Muscle of leg (tissue), 11 donors: ENCODE results near the gene NKX2-1. TPM values are rescaled to one million over a fixed set of nuclear protein-coding genes. Genes with fewer than 3 reads are reported as not detected.
"Not testable (repeated sequence)": the region's sequence is repeated elsewhere in the genome, so short reads cannot be mapped to it uniquely, and the experiment has no call there.

ENCODE experiments used
- DNase-seq: peaks from one replicate; pipeline ENCODE4 v3.0.0; 2013
- H3K27ac ChIP-seq: one replicate; pipeline ENCODE4 v1.5.1; 2013; ENCODE audit warnings: mild to moderate bottlenecking, low read length, control low read depth
- H3K27me3 ChIP-seq: one replicate; pipeline ENCODE4 v1.6.1; 2013; ENCODE audit warnings: low read length; ENCODE audit not compliant: control insufficient read depth, insufficient read depth
- H3K36me3 ChIP-seq: one replicate; pipeline ENCODE4 v1.6.1; 2013; ENCODE audit warnings: low read length; ENCODE audit not compliant: control insufficient read depth, insufficient read depth
- H3K4me1 ChIP-seq: one replicate; pipeline ENCODE4 v1.6.1; 2013; ENCODE audit warnings: low read length; ENCODE audit not compliant: control insufficient read depth, insufficient read depth
- H3K4me3 ChIP-seq: one replicate; pipeline ENCODE4 v1.5.1; 2013; ENCODE audit warnings: low read length, control low read depth
- H3K9me3 ChIP-seq: replicated peaks from 2 replicates; pipeline ENCODE4 v1.6.1; 2013; ENCODE audit warnings: low read depth, low read length; ENCODE audit not compliant: control insufficient read depth
- WGBS: methylation state at CpG from one replicate; pipeline ENCODE4 v1.1.5; 2013; ENCODE audit warnings: missing lambda C conversion rate; ENCODE audit not compliant: insufficient coverage; 5-methylcytosine and 5-hydroxymethylcytosine counted together
- polyA plus RNA-seq, 8 donors: library from polyadenylated mRNA; unstranded; fragments of 120-200 nt; gene quantifications; one replicate each; pipeline versions ENCODE4 v1.2.1 to v1.2.3, GENCODE V29; 2013; ENCODE audit warnings: inconsistent platforms in 1 of 8, low replicate concordance in 1 of 8; ENCODE audit not compliant: insufficient read length in 8 of 8, insufficient read depth in 1 of 8
- total RNA-seq: library from RNA; stranded (reverse); fragments of 120-200 nt; gene quantifications from one replicate; pipeline ENCODE4 v1.2.4, GENCODE V29; 2013

Gene NKX2-1
- total and polyA plus RNA-seq, 9 donors = 4.2 TPM; not detected in 8

GRCh38 chr14:36477266-36477665 is 42.8 kb downstream of the NKX2-1 start:
- no peak overlapping the region for H3K27ac ChIP-seq
- H3K4me1 ChIP-seq = no peaks in the 10 kb centered on the region
- no peak overlapping the region for H3K4me3 ChIP-seq
- no peaks in the 10 kb centered on the region for H3K9me3 ChIP-seq
- H3K27me3 ChIP-seq = no peaks in the 10 kb centered on the region
- H3K36me3 ChIP-seq = no peaks in the 10 kb centered on the region
- no peak for DNase-seq
- 77% methylated on average over 2 of the region's 6 CpGs for WGBS

- H3K27ac ChIP-seq, H3K4me1 ChIP-seq, H3K27me3 ChIP-seq, H3K9me3 ChIP-seq, DNase-seq, H3K4me3 ChIP-seq, H3K36me3 ChIP-seq: not testable (repeated sequence)
- no CpG with 5 or more reads among the region's 7 CpGs for WGBS
Measured at GRCh38 chr14:36476061-36476460, 44.0 kb downstream of the NKX2-1 start.

- DNase-seq = no peak
- no CpG with 5 or more reads among the region's 4 CpGs for WGBS
- Histone ChIP-seq H3K4me1 (no peaks in the 10 kb centered on the region), H3K27me3 (no peaks in the 10 kb centered on the region), H3K27ac (no peak overlapping the region), H3K36me3 (no peaks in the 10 kb centered on the region), H3K4me3 (no peak overlapping the region), H3K9me3 (no peaks in the 10 kb centered on the region)
Measured at GRCh38 chr14:36474593-36474992, 45.4 kb downstream of the NKX2-1 start.

- no peak for DNase-seq
- H3K4me3 ChIP-seq = no peak overlapping the region
- 60% methylated on average over 1 of the region's 3 CpGs for WGBS
- H3K9me3 ChIP-seq = no peaks in the 10 kb centered on the region
- H3K27ac ChIP-seq = no peak overlapping the region
- H3K36me3 ChIP-seq = no peaks in the 10 kb centered on the region
- H3K27me3 ChIP-seq = no peaks in the 10 kb centered on the region
- H3K4me1 ChIP-seq = no peaks in the 10 kb centered on the region
Measured at GRCh38 chr14:36471431-36471830, 48.6 kb downstream of the NKX2-1 start.

GRCh38 chr14:36467332-36467731 is 52.7 kb downstream of the NKX2-1 start:
- no CpG with 5 or more reads among the region's 1 CpG for WGBS
- DNase-seq = no peak
- Histone ChIP-seq H3K4me3 (no peak overlapping the region), H3K27me3 (no peaks in the 10 kb centered on the region), H3K4me1 (no peaks in the 10 kb centered on the region), H3K36me3 (no peaks in the 10 kb centered on the region), H3K9me3 (no peaks in the 10 kb centered on the region), H3K27ac (no peak overlapping the region)

Other genes with a start within 250 kb of the NKX2-1 start
- gene MBIP, start 199.6 kb downstream of the NKX2-1 start, total RNA-seq = 15.2 TPM
- gene MBIP, start 199.6 kb downstream of the NKX2-1 start, polyA plus RNA-seq = 10 to 100 TPM; 22.6 to 29.2 (median 26.9) TPM
- not detected for gene NKX2-8, start 62.4 kb upstream of the NKX2-1 start, total RNA-seq
- gene NKX2-8, start 62.4 kb upstream of the NKX2-1 start, polyA plus RNA-seq = not detected
- 0.13 TPM for gene PAX9, start 141.6 kb upstream of the NKX2-1 start, total RNA-seq
- gene PAX9, start 141.6 kb upstream of the NKX2-1 start, polyA plus RNA-seq = 1 to 10 TPM in 1 of 8 donors, under 1 TPM in 7; 0.12 to 1.9 (median 0.36) TPM